OCI-LY3 (cell line): ENCODE measurements around the gene FSHR.

Experiments used
- H2AFZ ChIP-seq: fragments of 200-600, 300-600 bp; shearing (Covaris generic); 2 replicates; pipeline ENCODE4 v1.6.0; 2014; ENCODE audit warnings: antibody characterized with exemption, low read depth, low read length
- H3K27ac ChIP-seq: fragments of 200-600, 300-600 bp; sonication (generic); 2 replicates; pipeline ENCODE4 v1.5.1; 2014; ENCODE audit warnings: mild to moderate bottlenecking, low read length, moderate library complexity, mixed read lengths
- H3K27me3 ChIP-seq: fragments of 200-600, 300-600 bp; sonication (generic); 2 replicates; pipeline ENCODE4 v1.6.1; 2014; ENCODE audit warnings: low read depth, low read length, mixed read lengths
- H3K36me3 ChIP-seq: fragments of 200-600, 300-600 bp; sonication (generic); replicated peaks from 2 replicates; pipeline ENCODE3; 2014; ENCODE audit warnings: low read depth, low read length, mixed read lengths
- H3K4me1 ChIP-seq: fragments of 300-600, 200-600 bp; sonication (generic); 2 replicates; pipeline ENCODE4 v1.6.1; 2014; ENCODE audit warnings: low read length, mixed read lengths
- H3K4me2 ChIP-seq: fragments of 200-600, 300-600 bp; sonication (generic); 2 replicates; pipeline ENCODE4 v1.6.1; 2014; ENCODE audit warnings: low read length, mixed read lengths
- H3K4me3 ChIP-seq: fragments of 300-600, 200-600 bp; sonication (generic); 2 replicates; pipeline ENCODE4 v1.5.1; 2014; ENCODE audit warnings: antibody characterized with exemption, mild to moderate bottlenecking, low read length, moderate library complexity
- H3K79me2 ChIP-seq: fragments of 300-600, 200-600 bp; shearing (Covaris generic); 2 replicates; pipeline ENCODE4 v1.6.1; 2014; ENCODE audit warnings: mild to moderate bottlenecking, low read length, mixed read lengths
- H3K9ac ChIP-seq: fragments of 300-600, 200-600 bp; shearing (Covaris generic); 2 replicates; pipeline ENCODE4 v1.6.0; 2014; ENCODE audit warnings: mild to moderate bottlenecking, low read length, moderate library complexity
- H3K9me3 ChIP-seq: fragments of 200-600, 300-600 bp; shearing (Covaris generic); 2 replicates; pipeline ENCODE4 v1.6.1; 2014; ENCODE audit warnings: low read length, mixed read lengths; ENCODE audit not compliant: insufficient read depth
- H4K20me1 ChIP-seq: fragments of 200-600, 300-600 bp; sonication (generic); 2 replicates; pipeline ENCODE4 v1.6.1; 2016; ENCODE audit warnings: low read length, mixed read lengths; ENCODE audit not compliant: insufficient read depth
- EZH2phosphoT487 ChIP-seq: fragments of 200-600 bp; shearing (Covaris generic); IDR thresholded peaks from 2 replicates; pipeline ENCODE4 v1.6.1; 2018; ENCODE audit warnings: antibody characterized with exemption, mixed run types, low read depth
- TF ChIP-seq, protein P1 (sequence below): fragments of 200-600, 300-600 bp; sonication (generic); IDR thresholded peaks from 2 replicates; pipeline ENCODE4 v1.5.1; 2014; ENCODE audit warnings: antibody characterized with exemption, low read length, low read depth

FSHR gene

DNA sequence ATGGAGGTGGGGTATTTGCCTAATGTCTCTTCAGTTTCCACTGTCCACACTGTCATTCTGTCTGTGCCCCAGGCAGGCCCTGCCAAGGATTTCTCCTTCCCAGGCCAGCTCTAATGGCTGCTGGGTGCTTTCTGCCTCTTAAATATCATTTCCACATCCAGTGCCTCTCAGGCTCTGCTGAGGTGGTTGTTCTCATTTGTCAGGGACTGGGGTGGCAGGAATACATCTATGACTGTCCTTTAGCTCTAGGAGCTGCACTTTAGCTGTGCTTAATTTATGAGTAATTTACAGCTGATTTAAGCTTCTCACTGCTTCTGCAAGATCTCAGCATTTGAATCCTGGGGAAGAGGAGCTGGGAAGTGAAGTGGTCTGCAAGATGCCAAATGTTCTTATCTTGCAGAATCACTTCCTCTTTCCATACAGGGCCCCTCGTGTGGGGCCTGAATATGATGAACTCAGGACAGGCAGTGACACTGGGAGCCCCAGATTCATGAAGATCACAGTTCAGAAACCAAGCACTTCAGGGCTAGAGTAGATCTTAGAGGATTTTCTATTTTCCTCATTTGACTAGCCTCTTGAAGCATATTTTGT lies 150.2 kb downstream of the FSHR start:
- H3K79me2 ChIP-seq, result no peaks in the 10 kb centered on the region
- H3K4me3 ChIP-seq, result peak overlapping the region; percentile 49
- H3K9me3 ChIP-seq, result no peaks in the 10 kb centered on the region
- peak overlapping the region; percentile 43; the same call in 1 of the 2 replicates for H3K9ac ChIP-seq
- H3K4me1 ChIP-seq, result peaks cover 42% of the 10 kb centered on the region
- no peaks in the 10 kb centered on the region for H3K36me3 ChIP-seq
- H4K20me1 ChIP-seq, result no peaks in the 10 kb centered on the region
- H3K27me3 ChIP-seq, result no peaks in the 10 kb centered on the region
- H3K27ac ChIP-seq, result peak overlapping the region; percentile 85
- peak overlapping the region; percentile 78 for H3K4me2 ChIP-seq
- peak overlapping the region; percentile 27; the same call in 1 of the 2 replicates for H2AFZ ChIP-seq
- TF ChIP-seq, protein P1, sequence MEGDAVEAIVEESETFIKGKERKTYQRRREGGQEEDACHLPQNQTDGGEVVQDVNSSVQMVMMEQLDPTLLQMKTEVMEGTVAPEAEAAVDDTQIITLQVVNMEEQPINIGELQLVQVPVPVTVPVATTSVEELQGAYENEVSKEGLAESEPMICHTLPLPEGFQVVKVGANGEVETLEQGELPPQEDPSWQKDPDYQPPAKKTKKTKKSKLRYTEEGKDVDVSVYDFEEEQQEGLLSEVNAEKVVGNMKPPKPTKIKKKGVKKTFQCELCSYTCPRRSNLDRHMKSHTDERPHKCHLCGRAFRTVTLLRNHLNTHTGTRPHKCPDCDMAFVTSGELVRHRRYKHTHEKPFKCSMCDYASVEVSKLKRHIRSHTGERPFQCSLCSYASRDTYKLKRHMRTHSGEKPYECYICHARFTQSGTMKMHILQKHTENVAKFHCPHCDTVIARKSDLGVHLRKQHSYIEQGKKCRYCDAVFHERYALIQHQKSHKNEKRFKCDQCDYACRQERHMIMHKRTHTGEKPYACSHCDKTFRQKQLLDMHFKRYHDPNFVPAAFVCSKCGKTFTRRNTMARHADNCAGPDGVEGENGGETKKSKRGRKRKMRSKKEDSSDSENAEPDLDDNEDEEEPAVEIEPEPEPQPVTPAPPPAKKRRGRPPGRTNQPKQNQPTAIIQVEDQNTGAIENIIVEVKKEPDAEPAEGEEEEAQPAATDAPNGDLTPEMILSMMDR, result no peak
- no peak for TF ChIP-seq EZH2phosphoT487

DNA sequence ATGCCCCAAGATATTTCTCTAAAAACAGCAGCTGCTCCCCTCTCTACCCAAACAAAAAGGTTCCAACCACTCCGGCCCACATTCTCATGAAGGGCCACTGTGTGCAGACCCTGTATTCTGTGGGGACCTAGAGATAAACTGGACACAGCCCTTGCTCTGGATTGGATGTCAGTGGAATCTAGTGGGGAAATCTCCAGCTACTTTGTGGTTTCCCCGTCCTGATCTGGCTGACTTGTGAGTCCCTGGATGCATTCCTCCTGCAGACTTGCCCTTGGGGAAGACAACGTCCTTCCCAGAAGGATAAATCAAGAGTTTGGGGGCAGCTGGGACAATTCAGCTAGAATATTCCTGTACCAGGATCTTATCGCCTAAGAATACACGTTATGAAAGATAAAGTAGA lies 151.1 kb downstream of the FSHR start:
- Histone ChIP-seq H4K20me1 (no peaks in the 10 kb centered on the region), H3K79me2 (no peaks in the 10 kb centered on the region), H3K4me1 (peaks cover 42% of the 10 kb centered on the region), H3K4me2 (peak overlapping the region; percentile 78), H3K36me3 (no peaks in the 10 kb centered on the region), H3K27me3 (no peaks in the 10 kb centered on the region), H3K4me3 (no peak overlapping the region), H3K9ac (no peak overlapping the region), H3K9me3 (no peaks in the 10 kb centered on the region), H3K27ac (0 out of 2 replicates have a peak overlapping the region, but pooled peaks have one; percentile 85), H2AFZ (no peak overlapping the region)
- TF ChIP-seq EZH2phosphoT487, result no peak
- TF ChIP-seq, protein P1, result no peak

DNA sequence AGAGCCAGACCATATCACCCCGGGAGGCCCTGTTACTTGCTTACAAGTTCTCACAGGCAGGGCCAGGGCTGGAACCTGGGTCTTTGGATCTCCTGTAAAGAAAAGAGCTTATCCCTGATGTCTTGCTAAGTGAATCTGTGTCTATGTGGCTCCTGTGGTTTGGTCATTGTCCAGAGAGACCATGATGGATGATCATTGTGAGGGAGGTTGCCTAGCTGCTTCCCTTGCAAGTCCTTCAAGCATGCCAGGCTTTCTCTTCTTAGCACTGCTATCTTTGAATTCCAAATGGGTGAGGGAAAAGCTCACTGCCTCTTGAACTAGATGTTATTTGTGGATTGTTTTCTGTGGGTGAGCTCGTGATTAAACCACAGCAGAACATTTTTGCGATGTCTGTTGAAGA lies 151.6 kb downstream of the FSHR start:
- Histone ChIP-seq H3K79me2 (no peaks in the 10 kb centered on the region), H2AFZ (no peak overlapping the region), H3K27ac (no peak overlapping the region), H3K9me3 (no peaks in the 10 kb centered on the region), H3K4me1 (peaks cover 42% of the 10 kb centered on the region), H3K4me3 (no peak overlapping the region), H3K4me2 (0 out of 2 replicates have a peak overlapping the region, but pooled peaks have one; percentile 8), H3K36me3 (no peaks in the 10 kb centered on the region), H4K20me1 (no peaks in the 10 kb centered on the region), H3K9ac (no peak overlapping the region), H3K27me3 (no peaks in the 10 kb centered on the region)
- TF ChIP-seq, protein P1, result no peak
- TF ChIP-seq EZH2phosphoT487, result no peak

DNA sequence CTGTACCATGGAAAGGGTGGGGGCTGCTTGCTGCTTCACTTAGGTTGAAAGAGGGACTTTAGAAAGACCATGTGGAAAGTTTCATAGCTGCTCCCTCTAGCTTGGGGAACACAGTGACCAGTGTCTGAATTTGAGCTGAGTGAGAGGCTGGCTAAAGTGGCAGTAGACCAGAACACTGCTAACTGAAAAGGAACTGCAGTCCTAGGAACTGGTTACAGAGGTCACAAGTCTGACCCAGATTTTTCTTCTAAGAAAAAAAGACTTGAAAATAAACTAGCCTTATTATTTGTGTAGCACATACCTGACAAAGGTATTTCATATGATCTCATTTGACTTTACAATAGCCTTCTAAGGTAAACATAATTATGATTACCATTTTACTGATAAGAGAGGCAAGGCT lies 153.6 kb downstream of the FSHR start:
- Histone ChIP-seq H3K27me3 (no peaks in the 10 kb centered on the region), H3K4me1 (peaks cover 43% of the 10 kb centered on the region), H3K36me3 (no peaks in the 10 kb centered on the region), H2AFZ (no peak overlapping the region), H3K79me2 (no peaks in the 10 kb centered on the region), H3K4me2 (no peak overlapping the region), H4K20me1 (no peaks in the 10 kb centered on the region), H3K9ac (no peak overlapping the region), H3K9me3 (no peaks in the 10 kb centered on the region), H3K27ac (no peak overlapping the region), H3K4me3 (no peak overlapping the region)
- no peak for TF ChIP-seq EZH2phosphoT487
- TF ChIP-seq, protein P1, result no peak
